Measurements from ENCODE around the gene GNA14. TPM values are rescaled to one million over a fixed set of nuclear protein-coding genes. Genes with fewer than 3 reads are reported as not detected.
A peak's percentile ranks its signal among the peaks of the same experiment; 100 is the strongest.

GNA14 gene
- total RNA-seq, 2 donors from 2014 or later = 0.62 to 8.0 TPM

- Histone ChIP-seq H3K4me1 (ENCODE audit: control insufficient read depth, insufficient read depth, low read length) (no peaks in the 10 kb centered on the region), H3K36me3 (ENCODE audit: control insufficient read depth, insufficient read depth, low read length) (no peaks in the 10 kb centered on the region), H3K4me3 (ENCODE audit: low read length) (no peak overlapping the region), H3K9ac (ENCODE audit: extremely low read depth, low read length, poor library complexity, severe bottlenecking) (no peak overlapping the region), H3K27me3 (ENCODE audit: control insufficient read depth, insufficient read depth, low read length, poor library complexity, severe bottlenecking) (no peaks in the 10 kb centered on the region), H3K27ac (ENCODE audit: low read depth, low read length) (no peak overlapping the region), H3K9me3 (ENCODE audit: control insufficient read depth, low read length) (no peaks in the 10 kb centered on the region)
- DNase-seq = no peak
- H3K27me3 Mint-ChIP-seq (ENCODE audit: insufficient read depth) = peaks cover 4% of the 10 kb centered on the region
- H3K4me1 Mint-ChIP-seq = peaks cover 1% of the 10 kb centered on the region
- no peak overlapping the region for H3K27ac Mint-ChIP-seq
- 92 to 93% methylated on average over 4 to 6 of the region's 6 CpGs for WGBS, 2 experiments (ENCODE audit: insufficient coverage in 1 of 2, insufficient read length in 1 of 2)
- no peaks in the 10 kb centered on the region for H3K9me3 Mint-ChIP-seq
- TF ChIP-seq CTCF (conservative IDR thresholded peaks at IDR 0.05) = no peak
- no peaks in the 10 kb centered on the region for H3K36me3 Mint-ChIP-seq (ENCODE audit: low read depth)
- no peak overlapping the region for H3K4me3 Mint-ChIP-seq
Measured at GRCh38 chr9:77432053-77432452, 216.1 kb downstream of the GNA14 start.

GRCh38 chr9:77429928-77430327, 218.2 kb downstream of the GNA14 start:
- Mint-ChIP-seq H3K27me3 (ENCODE audit: insufficient read depth) (peaks cover 4% of the 10 kb centered on the region), H3K9me3 (no peaks in the 10 kb centered on the region), H3K27ac (no peak overlapping the region), H3K4me3 (no peak overlapping the region), H3K4me1 (peaks cover 1% of the 10 kb centered on the region), H3K36me3 (ENCODE audit: low read depth) (no peaks in the 10 kb centered on the region)
- Histone ChIP-seq H3K9me3 (ENCODE audit: control insufficient read depth, low read length) (no peaks in the 10 kb centered on the region), H3K4me3 (ENCODE audit: low read length) (no peak overlapping the region), H3K4me1 (ENCODE audit: control insufficient read depth, insufficient read depth, low read length) (no peaks in the 10 kb centered on the region), H3K9ac (ENCODE audit: extremely low read depth, low read length, poor library complexity, severe bottlenecking) (no peak overlapping the region), H3K36me3 (ENCODE audit: control insufficient read depth, insufficient read depth, low read length) (no peaks in the 10 kb centered on the region), H3K27ac (ENCODE audit: low read depth, low read length) (no peak overlapping the region), H3K27me3 (ENCODE audit: control insufficient read depth, insufficient read depth, low read length, poor library complexity, severe bottlenecking) (no peaks in the 10 kb centered on the region)
- no peak for TF ChIP-seq CTCF (conservative IDR thresholded peaks at IDR 0.05)
- WGBS, 2 experiments (ENCODE audit: insufficient coverage in 1 of 2, insufficient read length in 1 of 2) = 60 to 63% methylated on average over 2 of the region's 2 CpGs
- no peak for DNase-seq

GRCh38 chr9:77427256-77427927, 220.7 kb downstream of the GNA14 start:
- Histone ChIP-seq H3K4me1 (ENCODE audit: control insufficient read depth, insufficient read depth, low read length) (no peaks in the 10 kb centered on the region), H3K4me3 (ENCODE audit: low read length) (no peak overlapping the region), H3K9me3 (ENCODE audit: control insufficient read depth, low read length) (no peaks in the 10 kb centered on the region), H3K9ac (ENCODE audit: extremely low read depth, low read length, poor library complexity, severe bottlenecking) (no peak overlapping the region), H3K27ac (ENCODE audit: low read depth, low read length) (no peak overlapping the region), H3K27me3 (ENCODE audit: control insufficient read depth, insufficient read depth, low read length, poor library complexity, severe bottlenecking) (no peaks in the 10 kb centered on the region), H3K36me3 (ENCODE audit: control insufficient read depth, insufficient read depth, low read length) (no peaks in the 10 kb centered on the region)
- H3K9me3 Mint-ChIP-seq = no peaks in the 10 kb centered on the region
- H3K27ac Mint-ChIP-seq = peak overlapping the region; percentile 10
- WGBS, 2 experiments (ENCODE audit: insufficient coverage in 1 of 2, insufficient read length in 1 of 2) = 94 to 95% methylated on average over 4 to 7 of the region's 7 CpGs
- no peak for TF ChIP-seq CTCF (conservative IDR thresholded peaks at IDR 0.05)
- DNase-seq = no peak
- no peaks in the 10 kb centered on the region for H3K27me3 Mint-ChIP-seq (ENCODE audit: insufficient read depth)
- H3K4me1 Mint-ChIP-seq = peaks cover 1% of the 10 kb centered on the region
- no peak overlapping the region for H3K4me3 Mint-ChIP-seq
- no peaks in the 10 kb centered on the region for H3K36me3 Mint-ChIP-seq (ENCODE audit: low read depth)
